PC-3 (cell line): ENCODE results near the gene SYT15. TPM values are rescaled to one million over a fixed set of nuclear protein-coding genes. Genes with fewer than 3 reads are reported as not detected.

Experiments
- ATAC-seq: fragments of 200-7000 bp; cut with Tn5 transposase; 2 replicates; pipeline ENCODE4 v1.9.1; 2020; ENCODE audit warnings: mild to moderate bottlenecking, moderate library complexity
- BruUV-seq: library from RNA; stranded (reverse); fragments of 400-500 nt; replicated peaks from 2 replicates; lab custom pipeline; 2021; lab: Mats Ljungman, UMichigan
- CTCF ChIA-PET: fragments of 300-600 bp; sonication (Branson Sonifier 250); formaldehyde crosslinking; loops from one replicate; lab custom pipeline; 2022; ENCODE audit warnings: antibody characterized with exemption; lab: Charles Lee
- POLR2A ChIA-PET: fragments of 300-600 bp; sonication (Branson Sonifier 250); formaldehyde crosslinking; loops from one replicate; lab custom pipeline; 2022; ENCODE audit warnings: antibody characterized with exemption; ENCODE audit not compliant: unreplicated experiment; lab: Charles Lee
- DNase-seq: peaks from one replicate; pipeline ENCODE4 v3.0.0-alpha.2; 2015
- H2AFZ ChIP-seq: fragments of 300-600 bp; sonication (generic); 2 replicates; pipeline ENCODE4 v1.6.0; 2016; ENCODE audit warnings: antibody characterized with exemption, low read length
- H3F3A ChIP-seq: fragments of 300-600 bp; sonication (generic); one replicate; pipeline ENCODE4 v1.6.0; 2017; ENCODE audit warnings: antibody characterized with exemption, low read length, control low read depth, mild to moderate bottlenecking; ENCODE audit not compliant: unreplicated experiment
- H3K27ac ChIP-seq: fragments of 300-600 bp; sonication (generic); 2 replicates; pipeline ENCODE4 v1.5.1; 2016; ENCODE audit warnings: mild to moderate bottlenecking, low read length
- H3K27me3 ChIP-seq: fragments of 300-600 bp; sonication (generic); 2 replicates; pipeline ENCODE4 v1.6.1; 2016; ENCODE audit warnings: low read length, mixed read lengths
- H3K36me3 ChIP-seq: fragments of 300-600 bp; sonication (generic); 2 replicates; pipeline ENCODE4 v1.6.1; 2016; ENCODE audit warnings: low read depth, mixed run types, low read length, mixed read lengths
- H3K4me1 ChIP-seq: fragments of 300-600 bp; sonication (generic); 2 replicates; pipeline ENCODE4 v1.5.1; 2016; ENCODE audit warnings: low read length; ENCODE audit not compliant: insufficient read depth
- H3K4me2 ChIP-seq: fragments of 300-600 bp; sonication (generic); 2 replicates; pipeline ENCODE4 v1.6.0; 2016; ENCODE audit warnings: low read length
- H3K4me3 ChIP-seq: fragments of 300-600 bp; sonication (generic); 2 replicates; pipeline ENCODE4 v1.5.1; 2016; ENCODE audit warnings: mild to moderate bottlenecking, low read length, mixed read lengths
- H3K79me2 ChIP-seq: fragments of 300-600 bp; sonication (generic); 2 replicates; pipeline ENCODE4 v1.6.1; 2017; ENCODE audit warnings: low read length, mixed read lengths
- H3K9ac ChIP-seq: fragments of 300-600 bp; sonication (generic); 2 replicates; pipeline ENCODE4 v1.6.0; 2016; ENCODE audit warnings: mild to moderate bottlenecking, low read length
- H3K9me2 ChIP-seq: fragments of 300-600 bp; sonication (generic); replicated peaks from 2 replicates; pipeline ENCODE4 v1.6.1; 2016; ENCODE audit warnings: mixed run types, low read length, mixed read lengths
- H3K9me3 ChIP-seq: fragments of 300-600 bp; sonication (generic); 2 replicates; pipeline ENCODE4 v1.6.1; 2016; ENCODE audit warnings: low read length, mixed read lengths
- H4K20me1 ChIP-seq: fragments of 300-600 bp; sonication (generic); 2 replicates; pipeline ENCODE4 v1.6.1; 2016; ENCODE audit warnings: low read length, mixed read lengths
- CTCF ChIP-seq: fragments of 300-600 bp; sonication (generic); conservative IDR thresholded peaks from 2 replicates; pipeline ENCODE4 v1.5.1; 2017; ENCODE audit warnings: antibody characterized with exemption, low read depth, mild to moderate bottlenecking, low read length
- EZH2 ChIP-seq: fragments of 300-600 bp; sonication (generic); IDR thresholded peaks from one replicate; pipeline ENCODE4 v1.6.1; 2017; ENCODE audit warnings: antibody characterized with exemption, mild to moderate bottlenecking, low read length; ENCODE audit not compliant: unreplicated experiment
- EZH2phosphoT487 ChIP-seq: fragments of 300-600 bp; sonication (generic); IDR thresholded peaks from 2 replicates; pipeline ENCODE4 v1.6.1; 2018; ENCODE audit warnings: mild to moderate bottlenecking, antibody characterized with exemption, low read length, borderline replicate concordance
- intact Hi-C: fragments of 100-400 bp; cut with micrococcal nuclease; formaldehyde crosslinking; loops from 2 replicates; pipeline ENCODE4 v1.9.0; 2023
- total RNA-seq: library from RNA; depleted of rRNA; stranded (reverse); fragments of >200 nt; gene quantifications from 2 replicates; pipeline ENCODE4 v1.2.3, GENCODE V29; 2014

SYT15 gene
- total RNA-seq, 1 experiment from 2014 or later = not detected

GRCh38 chr10:46539596-46540411 lies 39.1 kb upstream of the SYT15 start:
- no peak overlapping the region for H3K4me2 ChIP-seq
- no peaks in the 10 kb centered on the region for H4K20me1 ChIP-seq
- H2AFZ ChIP-seq = peak overlapping the region; percentile 29
- H3K4me3 ChIP-seq = no peak overlapping the region
- H3K9ac ChIP-seq = no peak overlapping the region
- BruUV-seq = no TSS peak
- no peaks in the 10 kb centered on the region for H3K79me2 ChIP-seq
- DNase-seq (no peak), ATAC-seq (no peak)
- no peaks in the 10 kb centered on the region for H3K9me2 ChIP-seq
- H3K4me1 ChIP-seq = peaks cover 9% of the 10 kb centered on the region
- ChIA-PET POLR2A (no interaction called here), CTCF (no interaction called here)
- intact Hi-C loops = no loop called here
- no peaks in the 10 kb centered on the region for H3F3A ChIP-seq
- H3K36me3 ChIP-seq = no peaks in the 10 kb centered on the region
- no peak for TF ChIP-seq EZH2phosphoT487
- no peak for TF ChIP-seq CTCF
- no peak for TF ChIP-seq EZH2
- H3K9me3 ChIP-seq = no peaks in the 10 kb centered on the region
- no peaks in the 10 kb centered on the region for H3K27me3 ChIP-seq
- H3K27ac ChIP-seq = no peak overlapping the region

GRCh38 chr10:46540412-46541016 lies 38.4 kb upstream of the SYT15 start:
- ChIA-PET POLR2A (no interaction called here), CTCF (no interaction called here)
- TF ChIP-seq EZH2 (no peak), EZH2phosphoT487 (no peak)
- Histone ChIP-seq H3K4me2 (no peak overlapping the region), H2AFZ (peak overlapping the region; percentile 29), H3K9me2 (no peaks in the 10 kb centered on the region), H3K27me3 (no peaks in the 10 kb centered on the region), H3K36me3 (no peaks in the 10 kb centered on the region), H3K79me2 (no peaks in the 10 kb centered on the region), H3K4me1 (peaks cover 16% of the 10 kb centered on the region), H3F3A (no peaks in the 10 kb centered on the region), H3K9me3 (no peaks in the 10 kb centered on the region), H3K27ac (no peak overlapping the region), H3K9ac (no peak overlapping the region), H4K20me1 (no peaks in the 10 kb centered on the region), H3K4me3 (no peak overlapping the region)
- ATAC-seq (no peak), DNase-seq (no peak)
- intact Hi-C loops = no loop called here
- BruUV-seq = no TSS peak

- Histone ChIP-seq H3K27ac (no peak overlapping the region), H3K4me2 (no peak overlapping the region), H3F3A (no peaks in the 10 kb centered on the region), H3K9me2 (no peaks in the 10 kb centered on the region), H3K36me3 (no peaks in the 10 kb centered on the region), H3K27me3 (no peaks in the 10 kb centered on the region), H3K9me3 (no peaks in the 10 kb centered on the region), H3K4me1 (peaks cover 16% of the 10 kb centered on the region), H3K9ac (no peak overlapping the region), H2AFZ (no peak overlapping the region), H3K4me3 (no peak overlapping the region), H4K20me1 (no peaks in the 10 kb centered on the region), H3K79me2 (no peaks in the 10 kb centered on the region)
- TF ChIP-seq CTCF (no peak), EZH2phosphoT487 (no peak), EZH2 (no peak)
- ChIA-PET POLR2A (no interaction called here), CTCF (no interaction called here)
- BruUV-seq = no TSS peak
- ATAC-seq = no peak
- DNase-seq = no peak
- intact Hi-C loops = no loop called here
These were observed 37.8 kb upstream of the SYT15 start for GRCh38 chr10:46541017-46541661.
